ENCODE measurements around the gene DOCK10. TPM values are rescaled to one million over a fixed set of nuclear protein-coding genes. Genes with fewer than 3 reads are reported as not detected.

Gene DOCK10
- total and polyA plus RNA-seq, 7 donors: 3.0 to 11.4 (median 5.4) TPM

- Histone ChIP-seq H3K4me1 (no peaks in the 10 kb centered on the region), H3K27me3 (no peaks in the 10 kb centered on the region), H3K27ac (no peak overlapping the region), H3K36me3 (no peaks in the 10 kb centered on the region), H3K4me3 (no peak overlapping the region), H3K9me3 (no peaks in the 10 kb centered on the region)
- TF ChIP-seq CTCF (IDR thresholded peaks at IDR 0.05) (no peak), POLR2A (IDR thresholded peaks at IDR 0.05) (no peak), EP300 (IDR thresholded peaks at IDR 0.05) (no peak), POLR2AphosphoS5 (IDR thresholded peaks at IDR 0.05) (no peak)
- no peak for DNase-seq
- intact Hi-C loops (cut with DNase I): no loop called here
- WGBS, 2 donors: 92% methylated on average over 4 of the region's 4 CpGs
These were observed 44.2 kb upstream of the DOCK10 start for GRCh38 chr2:225086439-225086838.

- Histone ChIP-seq H3K27me3 (no peaks in the 10 kb centered on the region), H3K4me1 (no peaks in the 10 kb centered on the region), H3K27ac (no peak overlapping the region), H3K36me3 (no peaks in the 10 kb centered on the region), H3K9me3 (no peaks in the 10 kb centered on the region), H3K4me3 (no peak overlapping the region)
- TF ChIP-seq POLR2A (IDR thresholded peaks at IDR 0.05): no peak
- no peak for TF ChIP-seq POLR2AphosphoS5 (IDR thresholded peaks at IDR 0.05)
- TF ChIP-seq EP300 (IDR thresholded peaks at IDR 0.05): no peak
- no peak for TF ChIP-seq CTCF (IDR thresholded peaks at IDR 0.05)
- DNase-seq: no peak
- 91 to 92% methylated on average over 3 of the region's 3 CpGs for WGBS, 2 donors
- intact Hi-C loops (cut with DNase I): no loop called here
These were observed 41.0 kb upstream of the DOCK10 start for GRCh38 chr2:225083276-225083675.

- intact Hi-C loops (cut with DNase I): no loop called here
- no peaks in the 10 kb centered on the region for H3K27me3 ChIP-seq
- H3K9me3 ChIP-seq: no peaks in the 10 kb centered on the region
- TF ChIP-seq CTCF (IDR thresholded peaks at IDR 0.05) (no peak), EP300 (IDR thresholded peaks at IDR 0.05) (no peak), POLR2AphosphoS5 (IDR thresholded peaks at IDR 0.05) (no peak), POLR2A (IDR thresholded peaks at IDR 0.05) (no peak)
- H3K36me3 ChIP-seq: no peaks in the 10 kb centered on the region
- DNase-seq: no peak
- no peaks in the 10 kb centered on the region for H3K4me1 ChIP-seq
- H3K4me3 ChIP-seq: no peak overlapping the region
- no peak overlapping the region for H3K27ac ChIP-seq
These were observed 33.9 kb upstream of the DOCK10 start for GRCh38 chr2:225076125-225076524.

GRCh38 chr2:225074919-225075681 is 32.8 kb upstream of the DOCK10 start:
- 71 to 93% methylated on average over 1 of the region's 1 CpG for whole genome bisulfite sequencing, 2 donors
- Histone ChIP-seq H3K36me3 (no peaks in the 10 kb centered on the region), H3K27ac (no peak overlapping the region), H3K4me3 (no peak overlapping the region), H3K27me3 (no peaks in the 10 kb centered on the region), H3K9me3 (no peaks in the 10 kb centered on the region), H3K4me1 (no peaks in the 10 kb centered on the region)
- intact Hi-C loops (cut with DNase I): no loop called here
- no peak for DNase-seq
- no peak for TF ChIP-seq POLR2A (IDR thresholded peaks at IDR 0.05)
- no peak for TF ChIP-seq CTCF (IDR thresholded peaks at IDR 0.05)
- TF ChIP-seq POLR2AphosphoS5 (IDR thresholded peaks at IDR 0.05): no peak
- TF ChIP-seq EP300 (IDR thresholded peaks at IDR 0.05): no peak

- TF ChIP-seq CTCF (IDR thresholded peaks at IDR 0.05) (no peak), POLR2AphosphoS5 (IDR thresholded peaks at IDR 0.05) (no peak)
- no peaks in the 10 kb centered on the region for H3K4me1 ChIP-seq
- H3K27me3 ChIP-seq: no peaks in the 10 kb centered on the region
- no peak for DNase-seq
- no peak overlapping the region for H3K27ac ChIP-seq
- no peak overlapping the region for H3K4me3 ChIP-seq
- intact Hi-C loops (cut with DNase I): no loop called here
- no peaks in the 10 kb centered on the region for H3K9me3 ChIP-seq
- 88 to 89% methylated on average over 5 of the region's 5 CpGs for WGBS, 2 donors
- no peaks in the 10 kb centered on the region for H3K36me3 ChIP-seq
These were observed 32.1 kb upstream of the DOCK10 start for GRCh38 chr2:225074366-225074765.

Measured in sigmoid colon (tissue), 7 donors.